ENCODE measurements around the gene LDHAL6B.

Gene LDHAL6B

GRCh38 chr15:59208613-59209249, 2.1 kb downstream of the LDHAL6B start:
- TF ChIP-seq, protein P1, sequence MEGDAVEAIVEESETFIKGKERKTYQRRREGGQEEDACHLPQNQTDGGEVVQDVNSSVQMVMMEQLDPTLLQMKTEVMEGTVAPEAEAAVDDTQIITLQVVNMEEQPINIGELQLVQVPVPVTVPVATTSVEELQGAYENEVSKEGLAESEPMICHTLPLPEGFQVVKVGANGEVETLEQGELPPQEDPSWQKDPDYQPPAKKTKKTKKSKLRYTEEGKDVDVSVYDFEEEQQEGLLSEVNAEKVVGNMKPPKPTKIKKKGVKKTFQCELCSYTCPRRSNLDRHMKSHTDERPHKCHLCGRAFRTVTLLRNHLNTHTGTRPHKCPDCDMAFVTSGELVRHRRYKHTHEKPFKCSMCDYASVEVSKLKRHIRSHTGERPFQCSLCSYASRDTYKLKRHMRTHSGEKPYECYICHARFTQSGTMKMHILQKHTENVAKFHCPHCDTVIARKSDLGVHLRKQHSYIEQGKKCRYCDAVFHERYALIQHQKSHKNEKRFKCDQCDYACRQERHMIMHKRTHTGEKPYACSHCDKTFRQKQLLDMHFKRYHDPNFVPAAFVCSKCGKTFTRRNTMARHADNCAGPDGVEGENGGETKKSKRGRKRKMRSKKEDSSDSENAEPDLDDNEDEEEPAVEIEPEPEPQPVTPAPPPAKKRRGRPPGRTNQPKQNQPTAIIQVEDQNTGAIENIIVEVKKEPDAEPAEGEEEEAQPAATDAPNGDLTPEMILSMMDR (conservative IDR thresholded peaks at IDR 0.05; ENCODE audit: low read depth): no peak
- ChIA-PET POLR2A (ENCODE audit: low non-redundant PET) (no interaction called here), CTCF (no interaction called here)
- DNase-seq (ENCODE audit: low spot score): no peak
- H3K27ac ChIP-seq: no peak overlapping the region

GRCh38 chr15:59210186-59210585, 3.5 kb downstream of the LDHAL6B start:
- TF ChIP-seq, protein P1 (conservative IDR thresholded peaks at IDR 0.05; ENCODE audit: low read depth): no peak
- CTCF ChIA-PET: no interaction called here
- POLR2A ChIA-PET (ENCODE audit: low non-redundant PET): no interaction called here
- H3K27ac ChIP-seq: no peak overlapping the region
- no peak for DNase-seq (ENCODE audit: low spot score)

- TF ChIP-seq, protein P1 (conservative IDR thresholded peaks at IDR 0.05; ENCODE audit: low read depth): no peak
- ChIA-PET POLR2A (ENCODE audit: low non-redundant PET) (no interaction called here), CTCF (interaction anchor here (0.6 to 0.8 kb wide), 2 partner anchors 58 to 111 kb away, joined by 3 read pairs; no protein-coding TSS in a partner anchor)
- H3K27ac ChIP-seq: no peak overlapping the region
- DNase-seq (ENCODE audit: low spot score): no peak
These were observed 10.3 kb downstream of the LDHAL6B start for GRCh38 chr15:59216911-59217310.

DNA sequence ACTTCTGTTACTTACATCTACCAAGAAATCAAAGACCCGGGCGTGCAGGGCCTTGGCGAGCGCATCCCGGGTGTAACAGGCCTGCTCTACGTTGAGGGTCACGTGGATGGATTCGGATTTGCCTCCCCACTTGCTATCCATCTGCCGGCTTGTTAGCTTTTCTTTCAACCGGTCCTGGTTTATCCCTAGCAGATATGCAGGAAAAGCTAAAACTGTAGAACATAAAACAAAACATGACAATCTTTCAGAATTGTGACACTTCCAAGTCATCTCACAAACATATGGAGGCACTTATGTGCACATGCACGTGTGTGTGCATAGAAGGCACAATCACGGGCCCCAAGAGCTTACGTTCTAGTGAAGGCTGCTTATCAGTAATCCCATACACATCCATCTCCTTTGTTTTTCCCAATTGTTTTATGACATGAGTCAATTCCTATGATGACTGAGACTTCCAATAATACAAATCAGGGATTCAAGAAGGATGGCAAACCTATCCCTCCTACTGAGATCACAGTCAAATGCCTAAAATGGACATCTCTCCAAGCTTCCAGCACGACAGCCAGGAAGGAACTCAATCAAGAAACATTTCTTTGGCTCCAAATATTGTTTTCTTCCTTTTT, 11.3 kb downstream of the LDHAL6B start:
- POLR2A ChIA-PET (ENCODE audit: low non-redundant PET): no interaction called here
- TF ChIP-seq, protein P1 (conservative IDR thresholded peaks at IDR 0.05; ENCODE audit: low read depth): no peak
- CTCF ChIA-PET: interaction anchor here (0.8 kb wide), 1 partner anchor 975 kb away, joined by 3 read pairs; no protein-coding TSS in a partner anchor

DNA sequence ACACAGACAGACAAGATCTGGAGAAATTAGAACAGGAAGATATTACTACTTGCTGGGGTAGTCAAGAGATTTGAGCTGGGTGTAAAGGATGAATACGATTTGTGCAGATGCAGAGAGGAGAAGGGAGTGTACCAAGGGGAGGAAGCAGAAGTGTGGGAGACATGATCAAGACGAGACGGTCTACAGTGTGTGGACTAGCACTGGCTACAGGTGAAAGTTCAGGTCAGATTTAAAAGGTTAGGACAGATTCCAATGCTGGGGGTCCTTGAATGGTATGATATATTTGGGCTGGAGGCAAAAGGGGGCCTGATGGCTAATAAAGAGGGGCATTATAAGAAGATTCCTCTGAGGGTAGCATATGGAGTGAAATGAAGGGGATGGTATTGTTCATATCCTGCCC, 12.1 kb downstream of the LDHAL6B start:
- CTCF ChIA-PET: interaction anchor here (0.8 kb wide), 1 partner anchor 976 kb away, joined by 3 read pairs; no protein-coding TSS in a partner anchor
- POLR2A ChIA-PET (ENCODE audit: low non-redundant PET): no interaction called here
- TF ChIP-seq, protein P1 (conservative IDR thresholded peaks at IDR 0.05; ENCODE audit: low read depth): no peak
- no peak for DNase-seq (ENCODE audit: low spot score)
- H3K27ac ChIP-seq: no peak overlapping the region

More for the DNA sequence above, 11.3 kb downstream of the LDHAL6B start:
- DNase-seq (ENCODE audit: low spot score): no peak
- H3K27ac ChIP-seq: no peak overlapping the region

DNA sequence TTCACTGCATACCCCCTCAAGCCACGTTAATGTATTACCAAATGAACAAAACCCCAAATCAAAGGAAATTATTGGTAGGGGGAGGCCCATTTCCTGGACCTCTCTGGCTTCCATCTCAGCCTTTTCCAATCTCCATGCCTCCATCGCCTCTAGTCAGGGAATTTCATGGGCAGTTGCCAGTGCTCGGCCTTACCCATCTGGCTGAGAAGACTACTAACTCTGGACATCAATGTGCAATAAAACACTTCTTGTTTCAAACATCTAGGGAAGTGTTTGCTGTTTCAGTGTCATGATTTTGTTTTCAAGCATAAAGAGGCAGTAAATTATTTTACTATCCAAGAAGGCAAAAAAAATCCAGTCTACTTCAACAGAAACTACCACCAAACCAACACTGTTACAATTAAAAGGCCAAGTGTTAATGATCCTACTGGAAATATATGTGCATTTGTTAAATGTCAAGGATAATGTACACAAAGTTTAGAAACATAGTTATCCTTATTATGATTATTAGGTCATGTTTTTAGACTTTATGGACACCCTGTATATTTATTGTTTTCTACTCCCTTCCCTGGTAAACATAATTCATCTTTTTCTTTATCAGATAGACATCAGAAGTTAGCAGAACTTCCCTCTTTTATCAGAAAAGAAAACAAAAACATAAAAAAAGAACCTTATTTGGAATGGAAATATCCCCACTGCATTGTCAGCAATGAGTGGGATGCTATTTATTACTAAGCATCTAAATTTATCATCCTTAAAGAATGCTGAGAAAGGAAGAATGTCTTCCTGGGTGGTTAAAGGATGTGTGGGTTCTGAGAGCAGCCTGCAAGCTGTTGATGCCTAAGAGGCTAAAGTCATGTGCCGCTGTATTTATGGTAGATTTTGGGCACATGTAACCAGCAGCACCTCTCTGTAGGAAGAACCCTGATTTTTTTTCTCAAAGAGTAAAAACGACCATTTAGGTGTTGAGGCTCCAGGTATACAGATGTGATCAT, 15.2 kb downstream of the LDHAL6B start:
- TF ChIP-seq, protein P1 (conservative IDR thresholded peaks at IDR 0.05; ENCODE audit: low read depth): no peak
- ChIA-PET POLR2A (ENCODE audit: low non-redundant PET) (no interaction called here), CTCF (no interaction called here)
- no peak overlapping the region for H3K27ac ChIP-seq
- no peak for DNase-seq (ENCODE audit: low spot score)
